ENCODE results near the gene RPL19. TPM values are rescaled to one million over a fixed set of nuclear protein-coding genes. Genes with fewer than 3 reads are reported as not detected.

The RPL19 gene
- total RNA-seq, 1 donor from 2014 or later = 1,889 TPM

DNA sequence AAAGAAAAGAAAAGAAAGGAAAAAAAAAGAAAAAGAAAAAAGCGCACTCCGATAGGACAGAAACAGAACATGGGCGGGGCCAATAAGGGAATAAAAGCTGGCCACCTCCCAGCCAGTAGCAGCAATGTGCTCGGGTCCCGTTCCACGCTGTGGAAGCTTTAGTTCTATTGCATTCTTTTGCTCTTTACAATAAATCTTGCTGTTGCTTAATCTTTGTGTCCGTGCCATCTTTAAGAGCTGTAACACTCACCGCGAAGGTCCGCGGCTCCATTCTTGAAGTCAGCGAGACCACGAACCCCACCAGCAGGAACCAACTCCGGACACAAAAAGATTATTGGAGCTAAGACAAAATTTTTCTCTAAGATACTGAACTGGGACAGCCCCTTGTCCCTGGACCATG lies 31.0 kb upstream of the RPL19 start:
- intact Hi-C loops (cut with DNase I) = loop anchor here (5.0 kb wide), 1 partner anchor 63 kb away; no protein-coding TSS in a partner anchor
- Histone ChIP-seq H3K27ac (no peak overlapping the region), H3K9me3 (no peaks in the 10 kb centered on the region), H3K4me3 (no peak overlapping the region), H3K36me3 (no peaks in the 10 kb centered on the region), H3K27me3 (no peaks in the 10 kb centered on the region), H3K4me1 (peaks cover 4 to 8% of the 10 kb centered on the region in 2 donors)
- DNase-seq (ENCODE audit: low spot score in 2 of 2) = no peak
- TF ChIP-seq, protein P1, sequence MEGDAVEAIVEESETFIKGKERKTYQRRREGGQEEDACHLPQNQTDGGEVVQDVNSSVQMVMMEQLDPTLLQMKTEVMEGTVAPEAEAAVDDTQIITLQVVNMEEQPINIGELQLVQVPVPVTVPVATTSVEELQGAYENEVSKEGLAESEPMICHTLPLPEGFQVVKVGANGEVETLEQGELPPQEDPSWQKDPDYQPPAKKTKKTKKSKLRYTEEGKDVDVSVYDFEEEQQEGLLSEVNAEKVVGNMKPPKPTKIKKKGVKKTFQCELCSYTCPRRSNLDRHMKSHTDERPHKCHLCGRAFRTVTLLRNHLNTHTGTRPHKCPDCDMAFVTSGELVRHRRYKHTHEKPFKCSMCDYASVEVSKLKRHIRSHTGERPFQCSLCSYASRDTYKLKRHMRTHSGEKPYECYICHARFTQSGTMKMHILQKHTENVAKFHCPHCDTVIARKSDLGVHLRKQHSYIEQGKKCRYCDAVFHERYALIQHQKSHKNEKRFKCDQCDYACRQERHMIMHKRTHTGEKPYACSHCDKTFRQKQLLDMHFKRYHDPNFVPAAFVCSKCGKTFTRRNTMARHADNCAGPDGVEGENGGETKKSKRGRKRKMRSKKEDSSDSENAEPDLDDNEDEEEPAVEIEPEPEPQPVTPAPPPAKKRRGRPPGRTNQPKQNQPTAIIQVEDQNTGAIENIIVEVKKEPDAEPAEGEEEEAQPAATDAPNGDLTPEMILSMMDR (IDR thresholded peaks at IDR 0.05) = no peak

DNA sequence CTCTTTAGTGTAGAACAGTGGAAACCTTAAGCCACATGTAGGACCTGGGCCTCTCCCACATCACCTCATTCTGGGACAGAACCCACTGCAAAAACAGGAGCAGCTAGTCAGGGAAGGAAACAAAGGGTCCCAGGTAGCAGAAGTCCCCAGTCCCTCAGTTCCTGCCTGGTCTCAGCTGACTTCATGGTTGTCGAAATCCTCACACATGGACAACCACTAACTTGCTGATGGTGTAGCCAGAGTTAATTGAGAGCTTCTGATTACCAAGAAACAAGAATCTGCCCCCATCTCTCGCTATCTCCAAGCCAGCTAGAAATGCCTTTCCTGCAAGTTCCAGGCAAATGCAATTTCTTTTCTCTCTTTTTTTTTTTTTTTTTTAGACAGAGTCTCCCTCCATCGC lies 30.6 kb upstream of the RPL19 start:
- peaks cover under 1 to 11% of the 10 kb centered on the region in 2 donors for H3K4me1 ChIP-seq
- no peaks in the 10 kb centered on the region for H3K9me3 ChIP-seq
- no peak overlapping the region for H3K4me3 ChIP-seq
- no peak overlapping the region for H3K27ac ChIP-seq
- no peak for DNase-seq (ENCODE audit: low spot score in 2 of 2)
- intact Hi-C loops (cut with DNase I) = loop anchor here (5.0 kb wide), 1 partner anchor 63 kb away; no protein-coding TSS in a partner anchor
- no peaks in the 10 kb centered on the region for H3K27me3 ChIP-seq
- no peaks in the 10 kb centered on the region for H3K36me3 ChIP-seq
- TF ChIP-seq, protein P1 (IDR thresholded peaks at IDR 0.05) = no peak

DNA sequence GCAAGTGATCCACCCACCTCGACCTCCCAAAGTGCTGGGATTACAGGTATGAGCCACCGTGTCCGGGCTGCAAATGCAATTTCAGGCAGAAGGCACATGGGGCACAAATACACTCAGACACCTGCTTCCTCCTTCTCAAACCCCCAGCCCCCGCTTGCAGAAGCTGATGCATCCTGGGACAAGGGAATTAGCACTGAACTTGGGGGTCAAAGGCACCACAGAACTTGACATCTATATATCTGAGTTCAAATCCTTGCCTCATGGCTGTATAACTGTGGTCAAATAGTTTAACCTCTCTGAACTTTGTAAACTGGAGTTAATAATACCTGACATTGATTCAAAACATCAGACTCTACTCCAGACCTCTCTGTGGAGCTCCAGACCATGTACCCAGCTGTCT lies 30.0 kb upstream of the RPL19 start:
- intact Hi-C loops (cut with DNase I) = no loop called here
- H3K27me3 ChIP-seq = no peaks in the 10 kb centered on the region
- H3K36me3 ChIP-seq = peaks cover under 1% of the 10 kb centered on the region in 2 donors

DNA sequence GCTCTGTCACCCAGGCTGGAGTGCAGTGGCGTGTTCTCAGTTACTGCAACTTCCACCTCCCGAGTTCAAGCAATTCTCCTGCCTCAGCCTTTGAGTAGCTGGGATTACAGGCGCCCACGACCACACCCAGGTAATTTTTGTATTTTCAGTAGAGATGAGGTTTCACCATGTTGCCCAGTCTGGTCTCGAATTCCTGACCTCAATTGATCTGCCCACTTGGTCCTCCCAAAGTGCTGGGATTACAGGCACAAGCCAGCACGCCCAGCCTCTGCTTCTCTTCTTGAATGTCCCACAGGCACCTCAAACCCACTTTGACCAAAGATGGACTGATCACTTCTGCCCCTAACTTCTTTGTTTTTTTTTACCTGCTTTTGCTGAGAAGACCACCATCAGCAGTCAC lies 29.5 kb upstream of the RPL19 start:
- H3K4me1 ChIP-seq = peaks cover 0 to 7% of the 10 kb centered on the region in 2 donors
- H3K36me3 ChIP-seq = peaks cover 5% of the 10 kb centered on the region in 2 donors
- H3K27me3 ChIP-seq = no peaks in the 10 kb centered on the region
- TF ChIP-seq, protein P1 (IDR thresholded peaks at IDR 0.05) = no peak
- intact Hi-C loops (cut with DNase I) = no loop called here
- H3K4me3 ChIP-seq = no peak overlapping the region
- no peaks in the 10 kb centered on the region for H3K9me3 ChIP-seq
- no peak for DNase-seq (ENCODE audit: low spot score in 2 of 2)
- no peak overlapping the region for H3K27ac ChIP-seq

More for the DNA sequence above, 30.0 kb upstream of the RPL19 start:
- Histone ChIP-seq H3K4me1 (peaks cover 0 to 11% of the 10 kb centered on the region in 2 donors), H3K4me3 (no peak overlapping the region), H3K27ac (no peak overlapping the region), H3K9me3 (no peaks in the 10 kb centered on the region)
- TF ChIP-seq, protein P1 (IDR thresholded peaks at IDR 0.05) = no peak
- DNase-seq (ENCODE audit: low spot score in 2 of 2) = no peak

DNA sequence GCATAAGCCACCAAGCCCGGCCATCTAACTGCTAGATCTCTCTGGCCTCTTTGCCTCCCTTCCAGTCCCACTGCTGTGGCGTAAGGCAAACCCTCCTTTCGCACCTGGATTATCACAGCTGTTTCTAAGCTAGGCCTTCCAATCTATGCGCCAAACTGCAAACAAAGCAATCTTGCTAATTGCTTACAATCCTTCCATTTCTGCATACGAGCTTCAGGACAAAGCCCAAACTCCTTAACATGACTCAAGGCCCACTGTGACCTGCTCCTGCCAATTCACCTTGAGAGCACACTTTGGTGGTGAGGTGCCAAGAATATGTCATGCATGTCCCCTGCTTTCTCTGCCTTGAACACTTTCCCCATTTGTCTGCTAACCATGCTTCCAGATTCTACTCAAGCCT lies 28.1 kb upstream of the RPL19 start:
- H3K4me1 ChIP-seq = peaks cover 0 to 5% of the 10 kb centered on the region in 2 donors
- H3K9me3 ChIP-seq = no peaks in the 10 kb centered on the region
- no peak overlapping the region for H3K4me3 ChIP-seq
- DNase-seq (ENCODE audit: low spot score in 2 of 2) = no peak
- H3K27ac ChIP-seq = no peak overlapping the region
- TF ChIP-seq, protein P1 (IDR thresholded peaks at IDR 0.05) = no peak
- H3K27me3 ChIP-seq = no peaks in the 10 kb centered on the region
- intact Hi-C loops (cut with DNase I) = no loop called here
- peaks cover 18 to 19% of the 10 kb centered on the region in 2 donors for H3K36me3 ChIP-seq

DNA sequence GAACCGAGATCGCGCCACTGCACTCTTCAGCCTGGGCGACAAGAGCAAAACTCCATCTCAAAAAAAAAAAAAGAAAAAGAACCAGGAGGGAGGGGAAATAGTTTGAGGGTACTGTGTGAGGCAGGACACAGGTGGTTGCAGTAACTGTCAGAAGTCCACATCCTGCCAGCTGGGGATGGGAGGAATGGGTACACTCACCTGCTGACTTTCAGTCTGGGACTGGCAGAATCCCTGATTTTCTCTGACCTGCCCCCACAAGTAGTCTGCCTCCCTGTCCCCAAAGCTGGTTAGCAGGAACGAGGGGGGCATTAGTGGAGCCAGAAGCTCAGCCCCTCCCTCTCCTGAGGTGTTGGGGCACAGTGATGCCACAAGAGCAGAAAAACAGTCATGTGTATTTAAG lies 27.0 kb upstream of the RPL19 start:
- H3K4me3 ChIP-seq = no peak overlapping the region
- TF ChIP-seq, protein P1 (IDR thresholded peaks at IDR 0.05) = no peak
- no peak overlapping the region for H3K27ac ChIP-seq
- H3K4me1 ChIP-seq = peaks cover 0 to 5% of the 10 kb centered on the region in 2 donors
- peaks cover 28 to 29% of the 10 kb centered on the region in 2 donors for H3K36me3 ChIP-seq
- intact Hi-C loops (cut with DNase I) = no loop called here
- no peaks in the 10 kb centered on the region for H3K9me3 ChIP-seq
- H3K27me3 ChIP-seq = no peaks in the 10 kb centered on the region
- DNase-seq (ENCODE audit: low spot score in 2 of 2) = no peak

All from ascending aorta (tissue), 2 donors.